AG04450 (cell line): Measurements from ENCODE around the gene CLNK. TPM values are rescaled to one million over a fixed set of nuclear protein-coding genes. Genes with fewer than 3 reads are reported as not detected.

Experiments used
- CTCF ChIA-PET: fragments of 300-600, 350-600 bp; formaldehyde crosslinking; extraction: SDS; loops from one replicate; lab custom pipeline; 2022; ENCODE audit warnings: antibody characterized with exemption, inconsistent platforms; lab: Charles Lee
- POLR2A ChIA-PET: fragments of 350-600 bp; formaldehyde crosslinking; extraction: SDS; loops from one replicate; lab custom pipeline; 2021; ENCODE audit warnings: antibody characterized with exemption, inconsistent platforms; lab: Yijun Ruan, JAX
- DNase-seq: peaks from one replicate; pipeline ENCODE4 v3.0.0-alpha.2; 2011; ENCODE audit warnings: low read depth, low spot score
- H3K27ac ChIP-seq: one replicate; pipeline ENCODE4 v1.5.1; 2012; ENCODE audit warnings: low read depth, low read length, control low read depth
- H3K27me3 ChIP-seq: one replicate; pipeline ENCODE4 v1.6.0; 2012; ENCODE audit warnings: low read length; ENCODE audit not compliant: control insufficient read depth, insufficient read depth
- H3K4me3 ChIP-seq: 2 replicates; pipeline ENCODE4 v1.5.1; 2011; ENCODE audit warnings: mild to moderate bottlenecking, low read depth, low read length, control low read depth
- H3K9me3 ChIP-seq: 2 replicates; pipeline ENCODE4 v1.5.1; 2012; ENCODE audit warnings: low read length; ENCODE audit not compliant: control insufficient read depth, insufficient read depth
- polyA plus RNA-seq: library from polyadenylated mRNA; depleted of rRNA; stranded (reverse); fragments of >200 nt; gene quantifications from 2 replicates; pipeline ENCODE4 v1.2.3, GENCODE V29; 2011
- TF ChIP-seq, protein P1 (sequence below): IDR thresholded peaks from 2 replicates; pipeline ENCODE4 v1.5.1; 2011; ENCODE audit warnings: low read depth, low read length, control low read depth, inconsistent platforms

CLNK gene
- polyA plus RNA-seq, 1 experiment = not detected

DNA sequence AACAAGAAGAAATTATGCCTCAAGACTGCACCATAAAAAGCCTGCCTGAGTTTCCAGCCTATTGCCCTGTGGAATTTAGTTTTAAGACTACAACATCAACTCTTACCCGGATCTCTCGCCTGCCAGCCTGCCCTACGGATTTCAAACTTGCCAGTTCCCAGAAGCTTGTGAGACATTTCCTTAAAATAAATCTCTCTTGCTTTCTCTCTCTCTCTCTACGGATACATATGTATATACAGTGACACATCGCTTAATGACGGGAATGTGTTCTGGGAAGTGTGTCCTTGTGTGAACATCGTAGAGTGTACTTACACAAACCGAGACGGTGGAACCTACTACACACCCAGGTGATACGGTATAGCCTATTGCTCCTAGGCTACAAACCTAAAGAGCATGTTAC, 79.5 kb downstream of the CLNK start:
- POLR2A ChIA-PET = interaction anchor here (1.1 kb wide), 1 partner anchor 13 kb away, joined by 3 read pairs; no protein-coding TSS in a partner anchor

DNA sequence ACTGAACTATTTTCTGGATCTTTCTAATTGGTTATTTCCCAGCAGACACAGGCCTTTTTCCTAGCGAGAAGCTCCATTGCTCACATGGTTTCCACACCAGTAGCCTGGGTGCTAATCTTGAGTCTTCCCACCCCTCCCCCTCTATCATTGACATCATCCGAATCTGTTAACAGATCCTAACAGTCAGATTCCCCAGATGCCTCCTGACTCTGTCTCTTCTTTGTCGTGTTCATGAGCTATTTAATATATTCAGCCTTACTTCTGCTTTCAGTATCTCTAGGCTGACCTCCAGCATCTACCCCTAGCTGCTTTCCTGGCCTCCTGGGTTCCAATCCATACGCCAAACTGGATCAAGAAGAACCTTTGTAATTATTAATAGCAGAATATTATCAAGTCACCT, 85.0 kb downstream of the CLNK start:
- no peak for DNase-seq
- no peaks in the 10 kb centered on the region for H3K9me3 ChIP-seq
- POLR2A ChIA-PET = no interaction called here
- no peak overlapping the region for H3K27ac ChIP-seq
- TF ChIP-seq, protein P1, sequence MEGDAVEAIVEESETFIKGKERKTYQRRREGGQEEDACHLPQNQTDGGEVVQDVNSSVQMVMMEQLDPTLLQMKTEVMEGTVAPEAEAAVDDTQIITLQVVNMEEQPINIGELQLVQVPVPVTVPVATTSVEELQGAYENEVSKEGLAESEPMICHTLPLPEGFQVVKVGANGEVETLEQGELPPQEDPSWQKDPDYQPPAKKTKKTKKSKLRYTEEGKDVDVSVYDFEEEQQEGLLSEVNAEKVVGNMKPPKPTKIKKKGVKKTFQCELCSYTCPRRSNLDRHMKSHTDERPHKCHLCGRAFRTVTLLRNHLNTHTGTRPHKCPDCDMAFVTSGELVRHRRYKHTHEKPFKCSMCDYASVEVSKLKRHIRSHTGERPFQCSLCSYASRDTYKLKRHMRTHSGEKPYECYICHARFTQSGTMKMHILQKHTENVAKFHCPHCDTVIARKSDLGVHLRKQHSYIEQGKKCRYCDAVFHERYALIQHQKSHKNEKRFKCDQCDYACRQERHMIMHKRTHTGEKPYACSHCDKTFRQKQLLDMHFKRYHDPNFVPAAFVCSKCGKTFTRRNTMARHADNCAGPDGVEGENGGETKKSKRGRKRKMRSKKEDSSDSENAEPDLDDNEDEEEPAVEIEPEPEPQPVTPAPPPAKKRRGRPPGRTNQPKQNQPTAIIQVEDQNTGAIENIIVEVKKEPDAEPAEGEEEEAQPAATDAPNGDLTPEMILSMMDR = no peak
- CTCF ChIA-PET = no interaction called here
- no peak overlapping the region for H3K4me3 ChIP-seq
- H3K27me3 ChIP-seq = no peaks in the 10 kb centered on the region

More for the DNA sequence above, 79.5 kb downstream of the CLNK start:
- Histone ChIP-seq H3K9me3 (no peaks in the 10 kb centered on the region), H3K27ac (peak overlapping the region; percentile 22), H3K27me3 (no peaks in the 10 kb centered on the region), H3K4me3 (no peak overlapping the region)
- TF ChIP-seq, protein P1 = no peak
- CTCF ChIA-PET = no interaction called here
- DNase-seq = no peak

DNA sequence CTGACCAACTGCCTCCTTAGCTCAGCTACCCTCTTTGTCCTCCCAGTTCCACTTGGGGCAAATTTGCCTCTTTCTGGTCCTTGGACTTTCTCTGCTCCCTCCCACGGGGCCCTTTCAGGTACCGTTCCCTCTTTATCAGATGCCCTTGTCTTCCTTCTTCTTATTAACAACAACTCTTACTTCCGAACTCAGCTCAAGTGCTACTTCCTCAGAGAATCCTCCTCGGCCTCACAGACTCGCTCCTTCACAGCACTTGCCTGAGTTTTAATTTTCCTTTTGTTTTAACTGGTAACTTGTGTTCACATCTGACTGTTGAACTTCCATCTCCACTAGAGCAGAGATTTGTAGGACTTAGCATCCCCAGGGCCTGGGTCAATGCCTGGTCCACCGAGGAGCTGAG, 85.7 kb downstream of the CLNK start:
- Histone ChIP-seq H3K4me3 (no peak overlapping the region), H3K9me3 (no peaks in the 10 kb centered on the region), H3K27me3 (no peaks in the 10 kb centered on the region), H3K27ac (no peak overlapping the region)
- TF ChIP-seq, protein P1 = no peak
- ChIA-PET CTCF (interaction anchor here (1.5 kb wide), 1 partner anchor 17 kb away, joined by 5 read pairs; no protein-coding TSS in a partner anchor), POLR2A (no interaction called here)
- no peak for DNase-seq

DNA sequence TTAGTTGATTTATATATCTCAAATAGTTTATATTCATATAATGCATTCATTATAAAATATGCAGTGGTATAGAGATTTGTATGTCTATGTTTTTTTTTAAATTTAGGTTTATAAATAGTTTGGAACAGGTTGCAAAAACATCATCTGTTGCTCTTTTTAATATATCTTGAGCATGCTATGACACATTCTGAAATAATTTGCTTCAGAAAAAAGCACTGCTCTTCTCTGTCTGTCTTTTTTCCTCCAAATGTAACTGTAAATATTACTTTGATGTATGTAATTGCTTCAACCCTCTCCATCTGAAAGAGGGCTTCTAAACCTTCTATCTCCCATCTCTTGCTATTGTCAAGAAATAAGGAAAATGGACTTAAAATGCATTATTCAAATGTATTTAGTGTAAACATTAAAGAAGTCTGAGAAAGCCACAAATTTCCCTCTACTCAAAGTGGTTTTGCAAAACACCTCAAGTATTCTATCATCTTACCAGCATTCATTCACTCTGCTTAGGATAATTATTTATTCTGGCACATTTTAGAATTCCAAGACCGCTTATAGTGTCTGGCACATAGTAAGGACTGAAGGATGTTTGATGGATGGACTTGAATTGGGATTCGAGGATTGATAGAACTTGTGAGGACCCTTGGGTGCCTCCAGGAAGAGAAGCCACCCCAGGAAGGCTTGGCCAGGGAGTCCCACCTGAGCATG, 87.8 kb downstream of the CLNK start:
- no peak for DNase-seq
- Histone ChIP-seq H3K27ac (no peak overlapping the region), H3K27me3 (no peaks in the 10 kb centered on the region), H3K4me3 (no peak overlapping the region), H3K9me3 (peaks cover 3% of the 10 kb centered on the region; the same call in 1 of the 2 replicates)
- ChIA-PET POLR2A (interaction anchor here (1.2 kb wide), 1 partner anchor 9 kb away, joined by 3 read pairs; no protein-coding TSS in a partner anchor), CTCF (no interaction called here)
- TF ChIP-seq, protein P1 = no peak

DNA sequence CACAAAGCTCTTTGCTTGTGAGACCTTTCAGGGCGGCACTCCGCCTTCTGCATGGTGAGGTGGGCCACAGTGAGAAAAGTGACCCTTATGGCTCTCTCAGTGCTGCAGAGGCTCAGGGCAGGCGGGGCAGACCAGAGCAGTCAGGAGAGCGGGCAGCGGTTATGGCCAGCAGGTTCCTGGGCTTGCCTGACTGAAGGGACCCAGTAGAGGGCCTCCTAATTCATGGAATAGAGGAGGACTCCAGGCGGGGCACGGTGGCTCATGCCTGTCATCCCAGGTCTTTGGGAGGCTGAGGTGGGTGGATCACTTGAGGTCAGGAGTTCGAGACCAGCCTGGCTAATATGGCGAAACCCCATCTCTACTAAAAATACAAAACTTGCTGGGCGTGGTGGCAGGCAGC, 91.4 kb downstream of the CLNK start:
- Histone ChIP-seq H3K4me3 (no peak overlapping the region), H3K27me3 (no peaks in the 10 kb centered on the region), H3K27ac (no peak overlapping the region), H3K9me3 (peaks cover 3% of the 10 kb centered on the region; the same call in 1 of the 2 replicates)
- POLR2A ChIA-PET = no interaction called here
- CTCF ChIA-PET = no interaction called here
- TF ChIP-seq, protein P1 = no peak
- no peak for DNase-seq
